ENCODE data around the gene PPP1R2C.

Gene PPP1R2C

DNA sequence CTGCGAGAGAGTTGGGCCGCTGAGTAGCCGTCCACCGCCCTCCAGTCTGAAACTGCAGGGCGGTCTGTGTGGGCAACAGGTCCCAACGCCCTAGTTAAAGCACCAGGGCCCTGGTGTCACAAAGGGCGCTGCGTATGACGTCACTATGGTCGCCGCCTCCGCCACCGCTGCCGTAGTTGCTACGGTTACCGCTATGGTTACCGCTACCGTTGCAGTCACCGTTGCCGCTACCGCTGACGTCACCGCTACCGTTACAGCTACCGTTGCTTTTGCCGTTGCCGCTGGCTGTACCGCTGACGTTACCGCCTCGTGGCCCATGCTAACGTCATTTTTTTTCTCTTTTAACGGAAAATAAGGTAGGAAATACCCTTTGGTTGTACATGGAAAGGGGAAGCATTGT, at the start of gene PPP1R2C:
PPP1R2C (minus strand) TSS at position 68 of the 400 bp plus-strand sequence. CDS start 84 bp downstream, outside the sequence.
- DNase-seq = no peak

- DNase-seq = no peak
Observed at GRCh38 chrX:42825201-42825600, 47.2 kb upstream of the PPP1R2C start.

- no peak for DNase-seq
Observed at GRCh38 chrX:42824541-42824940, 46.6 kb upstream of the PPP1R2C start.

GRCh38 chrX:42823443-42823842, 45.5 kb upstream of the PPP1R2C start:
- DNase-seq = no peak

- no peak for DNase-seq
Observed at GRCh38 chrX:42821803-42822443, 44.0 kb upstream of the PPP1R2C start.

GRCh38 chrX:42818151-42818921, 40.4 kb upstream of the PPP1R2C start:
- DNase-seq = no peak

- DNase-seq = no peak
Observed at GRCh38 chrX:42809569-42809968, 31.6 kb upstream of the PPP1R2C start.

DNA sequence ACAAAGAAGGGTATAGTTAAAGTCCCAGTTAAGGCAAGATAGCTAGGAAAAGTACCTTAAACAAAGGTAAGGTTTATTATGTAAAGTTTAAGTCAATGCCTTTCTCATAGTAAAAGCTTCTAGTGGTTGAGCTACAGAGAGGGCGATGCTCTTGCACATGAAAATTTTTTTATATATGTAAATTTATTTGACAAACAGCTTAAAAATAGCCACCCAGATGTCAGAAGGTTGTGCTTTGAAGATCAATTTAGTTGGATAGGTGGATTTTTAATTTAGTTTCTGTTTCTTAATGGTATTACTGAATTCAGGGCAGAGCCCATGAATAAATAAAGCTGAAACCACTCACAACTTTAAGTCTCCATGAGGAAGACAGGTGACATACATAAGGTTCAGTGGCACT, 29.4 kb upstream of the PPP1R2C start:
- DNase-seq = no peak

DNA sequence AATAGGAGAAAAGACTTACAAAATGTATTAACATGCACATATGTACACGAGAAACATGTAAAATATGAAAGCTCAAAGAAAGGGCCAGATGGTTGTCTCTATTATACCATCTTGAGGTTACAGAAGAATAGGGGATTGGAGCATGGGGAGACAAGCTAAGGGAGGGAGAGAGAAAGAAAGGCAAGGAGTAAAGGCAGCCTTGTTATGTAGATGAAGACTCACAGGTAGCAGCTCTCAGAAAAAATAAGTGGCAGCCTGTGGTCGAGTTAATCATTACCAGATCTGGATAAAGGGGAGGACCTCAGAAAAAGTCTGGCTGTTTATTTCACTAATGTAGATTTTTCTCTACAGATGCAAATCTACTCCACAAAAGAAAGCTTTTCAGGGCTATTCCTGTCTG, 26.6 kb upstream of the PPP1R2C start:
- no peak for DNase-seq

DNA sequence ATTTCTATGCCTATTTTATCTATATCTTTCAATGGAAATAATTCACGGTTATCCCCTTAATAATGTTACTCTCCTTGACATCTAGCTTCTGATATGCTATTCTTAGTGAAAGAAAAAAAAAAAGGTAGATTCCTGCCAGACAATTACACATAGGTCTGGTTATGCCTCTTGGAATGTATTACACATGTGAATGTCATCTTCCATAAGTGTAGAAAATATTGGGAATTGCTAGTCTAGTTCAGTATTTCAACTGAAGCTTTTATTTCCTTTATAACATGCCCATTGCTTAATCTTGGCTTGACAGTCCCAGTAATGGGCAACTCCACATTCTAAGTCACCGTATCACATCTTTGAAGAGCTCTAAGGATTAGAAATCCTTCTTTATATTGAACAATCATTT, 25.4 kb upstream of the PPP1R2C start:
- no peak for DNase-seq

DNA sequence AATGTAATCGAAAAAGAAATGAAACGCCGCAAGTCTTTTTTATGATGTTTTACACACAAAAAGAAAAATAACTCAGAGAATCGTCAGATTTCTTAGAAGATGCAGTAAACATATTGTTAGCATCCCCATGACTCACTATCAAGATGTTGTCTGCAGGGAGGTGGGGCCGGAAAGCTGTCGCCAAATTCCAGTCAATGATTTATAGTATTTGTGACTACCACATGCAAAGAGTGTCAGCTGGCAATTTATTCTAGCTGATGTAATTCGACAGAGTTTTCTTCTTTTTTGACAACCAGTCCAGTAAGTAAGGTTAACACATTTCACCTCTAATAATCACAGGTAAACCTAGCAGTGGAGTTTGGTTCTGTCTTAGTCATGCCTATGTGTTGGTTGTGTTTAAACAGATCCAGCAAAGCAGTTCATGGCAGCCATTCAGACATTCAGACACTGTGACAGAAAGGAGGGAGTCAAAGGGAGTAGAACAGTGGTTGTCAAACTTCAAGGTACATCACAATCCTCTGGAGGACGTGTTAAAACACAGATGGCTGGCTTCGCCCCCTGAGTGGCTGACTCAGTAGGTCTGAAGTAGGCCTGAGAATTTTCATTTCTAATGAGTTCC, 19.8 kb upstream of the PPP1R2C start:
- no peak for DNase-seq

DNA sequence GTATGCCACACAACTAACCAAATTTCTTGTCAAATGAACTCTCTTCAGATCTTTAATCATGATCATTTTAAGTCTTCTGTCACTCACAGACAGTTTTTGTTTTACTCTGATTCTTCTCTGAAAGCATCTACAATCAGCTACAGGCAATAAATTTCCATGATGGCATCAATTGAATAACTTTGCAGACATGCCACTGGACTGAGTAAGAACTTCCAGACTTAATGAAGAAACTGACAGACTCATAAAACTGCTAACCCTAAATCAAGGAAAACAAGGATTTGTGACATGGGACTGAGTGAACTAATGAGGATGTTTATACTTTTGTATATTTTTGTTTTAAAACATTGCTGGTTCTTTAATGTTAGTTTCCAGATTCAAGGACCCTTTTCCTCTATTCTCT, 5.5 kb upstream of the PPP1R2C start:
- DNase-seq = no peak

DNA sequence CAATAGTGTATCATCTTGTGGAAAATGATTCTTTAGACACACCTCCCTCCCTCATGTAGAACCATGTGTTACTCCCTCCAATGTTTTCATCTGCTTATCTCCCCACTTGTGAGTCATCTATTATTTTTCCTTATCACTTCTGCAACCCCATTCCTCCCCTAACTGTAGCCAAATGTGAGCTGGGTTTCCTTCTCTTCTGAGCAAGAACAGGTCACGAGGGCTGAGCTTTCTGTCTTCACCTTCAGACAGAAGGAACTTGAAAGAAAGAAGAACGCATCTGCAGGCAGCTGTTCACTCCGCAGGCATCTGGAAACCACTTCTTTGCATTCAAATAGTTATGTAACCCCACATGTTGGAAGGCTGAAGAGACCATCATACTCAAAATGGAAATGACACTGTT, 1.8 kb downstream of the PPP1R2C start:
- DNase-seq = no peak

- no peak for DNase-seq
Observed at GRCh38 chrX:42772874-42773273, 5.1 kb downstream of the PPP1R2C start.

GRCh38 chrX:42771506-42772335, 6.2 kb downstream of the PPP1R2C start:
- no peak for DNase-seq

GRCh38 chrX:42770566-42770965, 7.4 kb downstream of the PPP1R2C start:
- no peak for DNase-seq

DNA sequence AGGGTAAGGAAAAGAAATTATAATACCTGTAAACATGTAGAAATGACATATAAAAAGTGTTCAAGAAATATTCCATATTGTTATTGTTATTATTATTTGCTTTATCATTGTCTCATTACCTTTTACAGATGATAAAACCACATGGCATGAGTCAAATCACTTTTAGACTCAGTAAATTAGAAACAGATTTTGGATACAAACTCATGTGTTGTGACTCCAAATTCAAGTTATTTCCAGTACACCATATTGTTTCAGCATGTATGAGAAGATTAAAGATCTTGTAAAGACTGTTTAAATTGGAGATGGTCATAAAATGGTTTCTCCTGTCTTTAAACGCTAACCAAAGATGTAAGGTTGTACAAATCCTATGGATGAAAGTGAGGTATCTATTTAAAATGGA, 18.1 kb downstream of the PPP1R2C start:
- DNase-seq = no peak

DNA sequence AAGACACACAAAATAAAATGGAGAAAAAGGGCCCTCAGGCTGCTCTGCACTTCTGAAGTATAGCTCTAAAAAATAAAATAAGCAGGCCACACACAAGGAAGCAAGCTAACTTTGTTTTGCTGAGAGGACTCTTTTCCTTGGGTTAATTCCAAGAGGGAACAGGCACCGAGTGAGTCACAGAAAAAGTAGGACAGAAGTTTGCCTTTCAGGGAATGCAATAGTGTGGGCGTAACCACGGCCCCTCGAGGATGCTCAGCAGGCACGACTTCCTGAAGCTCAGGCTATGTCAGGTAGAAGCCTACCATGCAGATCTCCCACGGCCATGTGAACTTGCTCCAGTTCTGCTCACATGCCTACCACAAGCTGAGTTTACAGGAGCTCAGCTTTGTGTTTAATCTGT, 22.1 kb downstream of the PPP1R2C start:
- DNase-seq = no peak

GRCh38 chrX:42754603-42755002, 23.4 kb downstream of the PPP1R2C start:
- DNase-seq = no peak

DNA sequence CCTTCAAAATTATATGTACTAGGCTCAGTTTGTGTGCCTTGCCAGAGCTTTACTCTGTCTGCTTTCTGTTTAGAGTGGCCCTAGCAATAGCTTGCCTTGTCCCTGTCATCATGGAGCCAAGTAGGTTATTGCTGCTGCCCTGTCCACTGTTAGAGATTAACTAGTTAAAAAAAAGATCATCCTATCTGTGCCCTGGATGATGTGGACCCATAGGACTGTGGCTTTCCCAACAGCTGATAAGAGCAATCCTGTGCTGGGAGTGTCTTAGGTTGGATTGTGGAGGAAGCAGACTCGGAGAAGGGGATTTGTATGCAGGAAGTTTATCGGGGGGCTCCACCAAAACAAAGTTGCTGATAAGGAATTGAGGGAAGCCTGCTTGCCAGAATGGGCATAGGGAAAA, 23.8 kb downstream of the PPP1R2C start:
- DNase-seq = no peak

- no peak for DNase-seq
Observed at GRCh38 chrX:42752730-42753129, 25.2 kb downstream of the PPP1R2C start.

GRCh38 chrX:42751573-42751972, 26.4 kb downstream of the PPP1R2C start:
- no peak for DNase-seq

Data from nucleus accumbens (tissue), 56 donors.